ENCODE results near the gene PRKG1.

DNA sequence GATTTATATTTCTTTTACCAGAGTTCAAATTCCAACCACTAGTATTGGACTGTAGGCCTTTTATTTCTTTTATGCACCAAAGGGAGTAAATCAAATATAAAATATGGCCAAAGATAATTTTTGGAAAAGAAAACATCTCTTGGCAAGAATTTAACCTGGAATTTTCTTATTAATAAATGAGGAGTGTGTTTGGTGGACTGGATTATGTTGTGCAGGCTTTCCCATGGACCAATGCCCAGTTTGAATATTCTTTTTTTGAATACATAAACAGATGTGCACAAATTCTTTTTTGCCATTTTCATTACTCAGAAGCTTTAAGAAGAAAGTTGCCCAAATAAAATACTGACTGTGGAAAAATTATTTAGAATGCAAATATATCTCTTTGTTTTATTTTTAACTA is 22.1 kb upstream of the PRKG1 start:
- TF ChIP-seq, protein P1, sequence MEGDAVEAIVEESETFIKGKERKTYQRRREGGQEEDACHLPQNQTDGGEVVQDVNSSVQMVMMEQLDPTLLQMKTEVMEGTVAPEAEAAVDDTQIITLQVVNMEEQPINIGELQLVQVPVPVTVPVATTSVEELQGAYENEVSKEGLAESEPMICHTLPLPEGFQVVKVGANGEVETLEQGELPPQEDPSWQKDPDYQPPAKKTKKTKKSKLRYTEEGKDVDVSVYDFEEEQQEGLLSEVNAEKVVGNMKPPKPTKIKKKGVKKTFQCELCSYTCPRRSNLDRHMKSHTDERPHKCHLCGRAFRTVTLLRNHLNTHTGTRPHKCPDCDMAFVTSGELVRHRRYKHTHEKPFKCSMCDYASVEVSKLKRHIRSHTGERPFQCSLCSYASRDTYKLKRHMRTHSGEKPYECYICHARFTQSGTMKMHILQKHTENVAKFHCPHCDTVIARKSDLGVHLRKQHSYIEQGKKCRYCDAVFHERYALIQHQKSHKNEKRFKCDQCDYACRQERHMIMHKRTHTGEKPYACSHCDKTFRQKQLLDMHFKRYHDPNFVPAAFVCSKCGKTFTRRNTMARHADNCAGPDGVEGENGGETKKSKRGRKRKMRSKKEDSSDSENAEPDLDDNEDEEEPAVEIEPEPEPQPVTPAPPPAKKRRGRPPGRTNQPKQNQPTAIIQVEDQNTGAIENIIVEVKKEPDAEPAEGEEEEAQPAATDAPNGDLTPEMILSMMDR (IDR thresholded peaks at IDR 0.05), result no peak
- TF ChIP-seq EZH2 (IDR thresholded peaks at IDR 0.05; ENCODE audit: borderline replicate concordance, insufficient read depth, low read depth, low read length, poor library complexity, severe bottlenecking), result no peak

All from B cell (primary cell).